MV-4-11 (cell line): Measurements from ENCODE around the gene TAF1C.
"Not testable (repeated sequence)": the region's sequence is repeated elsewhere in the genome, so short reads cannot be mapped to it uniquely, and the experiment has no call there.

Experiments
- DNase-seq: peaks from one replicate; lab custom pipeline; 2025; lab: John Stamatoyannopoulos, UW

TAF1C gene, protein sequence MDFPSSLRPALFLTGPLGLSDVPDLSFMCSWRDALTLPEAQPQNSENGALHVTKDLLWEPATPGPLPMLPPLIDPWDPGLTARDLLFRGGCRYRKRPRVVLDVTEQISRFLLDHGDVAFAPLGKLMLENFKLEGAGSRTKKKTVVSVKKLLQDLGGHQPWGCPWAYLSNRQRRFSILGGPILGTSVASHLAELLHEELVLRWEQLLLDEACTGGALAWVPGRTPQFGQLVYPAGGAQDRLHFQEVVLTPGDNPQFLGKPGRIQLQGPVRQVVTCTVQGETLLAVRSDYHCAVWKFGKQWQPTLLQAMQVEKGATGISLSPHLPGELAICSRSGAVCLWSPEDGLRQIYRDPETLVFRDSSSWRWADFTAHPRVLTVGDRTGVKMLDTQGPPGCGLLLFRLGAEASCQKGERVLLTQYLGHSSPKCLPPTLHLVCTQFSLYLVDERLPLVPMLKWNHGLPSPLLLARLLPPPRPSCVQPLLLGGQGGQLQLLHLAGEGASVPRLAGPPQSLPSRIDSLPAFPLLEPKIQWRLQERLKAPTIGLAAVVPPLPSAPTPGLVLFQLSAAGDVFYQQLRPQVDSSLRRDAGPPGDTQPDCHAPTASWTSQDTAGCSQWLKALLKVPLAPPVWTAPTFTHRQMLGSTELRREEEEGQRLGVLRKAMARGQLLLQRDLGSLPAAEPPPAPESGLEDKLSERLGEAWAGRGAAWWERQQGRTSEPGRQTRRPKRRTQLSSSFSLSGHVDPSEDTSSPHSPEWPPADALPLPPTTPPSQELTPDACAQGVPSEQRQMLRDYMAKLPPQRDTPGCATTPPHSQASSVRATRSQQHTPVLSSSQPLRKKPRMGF

DNA sequence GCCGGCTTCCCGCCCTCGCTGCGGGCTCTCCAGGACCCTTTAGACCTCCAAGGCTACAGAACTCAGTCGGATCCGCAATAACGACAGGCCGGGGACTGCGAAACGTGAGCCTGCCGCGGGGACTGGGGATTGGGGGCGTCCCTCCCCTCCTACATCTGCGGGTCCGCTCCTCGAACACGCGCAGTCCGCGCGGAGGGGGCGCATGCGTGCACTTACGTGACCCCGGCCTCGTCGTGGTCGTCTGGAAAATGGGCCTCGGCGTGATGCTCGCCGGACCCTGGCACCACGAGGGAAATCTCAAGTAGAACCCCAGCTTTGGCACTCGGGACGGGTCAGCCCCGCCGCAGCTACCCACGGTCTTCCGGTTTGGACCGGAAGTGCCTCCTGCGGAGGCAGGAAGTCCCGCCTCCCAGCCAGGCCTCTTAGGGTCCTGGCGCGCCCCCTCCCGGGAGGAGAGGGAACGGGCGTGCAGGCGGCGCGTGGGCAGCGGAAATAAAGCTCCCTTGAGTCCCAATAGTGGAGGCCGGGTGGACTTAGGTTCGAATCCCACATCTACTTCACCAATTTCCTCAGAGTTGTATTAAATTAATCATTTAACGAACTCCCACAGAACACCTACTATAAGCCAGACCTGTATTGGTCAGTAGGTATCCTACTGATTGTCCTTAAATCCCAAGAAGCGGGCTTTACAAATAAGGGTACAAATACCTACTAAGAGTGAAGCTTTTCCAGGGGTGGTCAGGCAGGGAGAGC, at the start of gene TAF1C:
TSS of gene TAF1C (minus strand) at position 373 of the 753 bp plus-strand sequence. CDS start 2,069 bp downstream, outside the sequence.
- DNase-seq = peak; percentile 91

- no peak for DNase-seq
These were observed 47.7 kb upstream of the TAF1C start for GRCh38 chr16:84234321-84235241.

DNA sequence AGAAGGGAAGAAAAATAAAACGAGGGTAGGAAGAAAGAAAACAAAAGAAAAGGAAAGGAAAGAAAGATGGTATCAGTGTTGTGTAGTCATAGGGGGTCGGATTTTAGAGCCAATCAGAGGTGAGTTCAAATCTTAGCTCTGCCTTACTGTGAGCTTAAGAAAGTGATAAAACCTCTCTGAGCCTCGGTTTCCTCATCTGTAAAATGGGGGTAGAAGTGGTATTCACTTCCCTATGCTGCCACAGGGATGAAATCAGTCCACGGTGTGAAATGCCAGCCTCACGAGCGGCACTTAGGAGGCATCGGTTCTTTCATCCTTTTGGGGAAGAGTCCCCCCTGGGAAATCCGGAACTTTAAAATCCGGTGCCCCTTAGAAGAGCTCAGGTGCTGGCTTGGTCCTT, 46.9 kb upstream of the TAF1C start:
- no peak for DNase-seq

DNA sequence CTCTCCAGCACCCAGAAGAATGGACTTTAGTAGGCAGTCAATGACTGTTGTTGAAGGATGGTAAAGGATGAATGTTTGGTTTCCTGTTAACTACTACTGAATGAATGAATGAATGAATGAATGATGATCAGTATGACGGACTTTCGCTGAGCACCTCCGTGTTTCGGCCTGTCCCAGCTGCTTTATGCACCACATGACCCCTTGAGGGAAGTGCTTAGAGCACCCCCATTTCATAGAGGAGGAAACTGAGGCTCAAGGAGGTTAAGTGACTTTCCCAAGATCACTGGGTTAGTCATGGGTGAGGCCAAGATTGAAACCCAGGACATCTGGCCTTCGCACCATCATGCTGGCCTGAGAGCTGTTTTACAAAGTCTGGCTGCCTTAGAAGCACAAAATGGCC, 46.1 kb upstream of the TAF1C start:
- DNase-seq = no peak

DNA sequence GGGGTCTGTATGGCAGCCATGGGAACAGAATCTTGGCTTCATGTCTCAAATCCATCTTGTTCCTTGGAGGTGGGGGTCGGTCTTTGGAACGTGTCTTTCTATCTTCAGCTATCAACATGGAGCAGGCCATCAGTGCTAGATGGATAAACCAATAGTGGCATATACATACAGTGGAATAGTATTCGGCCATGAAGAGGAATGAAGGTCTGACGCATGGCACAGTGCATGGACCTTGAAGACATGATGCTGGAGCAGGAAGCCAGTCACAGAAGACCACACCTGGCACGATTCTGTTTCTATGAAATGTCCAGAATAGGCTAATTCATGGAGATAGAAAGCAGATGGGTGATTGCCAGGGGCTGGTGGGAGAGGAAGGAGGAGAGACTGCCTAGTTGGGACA, 45.2 kb upstream of the TAF1C start:
- no peak for DNase-seq

- DNase-seq = no peak
These were observed 42.6 kb upstream of the TAF1C start for GRCh38 chr16:84229471-84229870.

- DNase-seq = peak; percentile 32
These were observed 41.5 kb upstream of the TAF1C start for GRCh38 chr16:84228256-84228838.

DNA sequence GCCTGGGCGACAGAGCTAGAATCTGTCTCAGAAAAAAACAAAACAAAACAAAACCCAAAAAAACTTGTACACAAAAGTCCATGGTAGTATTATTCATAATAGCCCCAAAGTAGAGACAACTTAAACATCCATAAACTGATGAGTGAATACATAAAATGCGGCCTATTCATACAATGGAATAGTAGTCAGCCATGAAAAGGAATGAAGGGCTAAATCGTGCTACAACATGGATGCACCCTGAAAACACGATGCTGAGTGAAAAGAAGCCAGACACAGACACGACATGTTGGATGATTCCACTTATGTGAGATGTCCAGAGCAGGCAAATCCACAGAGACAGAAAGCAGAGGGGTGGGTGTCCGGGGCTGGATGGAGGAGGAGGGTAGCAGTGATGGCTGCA, 40.7 kb upstream of the TAF1C start:
- DNase-seq = no peak

DNA sequence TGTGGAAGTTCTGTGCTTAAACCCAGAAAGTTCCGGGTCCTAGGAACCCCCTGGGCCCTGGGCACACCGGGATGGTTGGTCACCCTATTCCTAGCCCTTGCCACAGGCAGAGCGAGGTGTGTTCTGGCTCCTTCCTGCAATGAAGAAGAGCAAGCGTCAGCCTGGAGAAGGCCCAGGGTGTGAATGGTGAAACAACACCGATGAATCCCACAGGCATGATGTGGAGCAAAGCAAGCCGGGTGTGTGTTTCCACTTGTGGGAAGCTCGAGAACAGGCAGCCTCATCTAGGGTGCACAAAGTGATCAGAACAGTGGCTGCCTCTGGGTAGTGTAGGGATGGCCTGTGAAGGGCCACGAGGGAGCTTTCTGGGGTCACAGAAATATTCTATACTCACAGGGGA, 39.2 kb upstream of the TAF1C start:
- no peak for DNase-seq

GRCh38 chr16:84225571-84225970, 38.7 kb upstream of the TAF1C start:
- DNase-seq = no peak

DNA sequence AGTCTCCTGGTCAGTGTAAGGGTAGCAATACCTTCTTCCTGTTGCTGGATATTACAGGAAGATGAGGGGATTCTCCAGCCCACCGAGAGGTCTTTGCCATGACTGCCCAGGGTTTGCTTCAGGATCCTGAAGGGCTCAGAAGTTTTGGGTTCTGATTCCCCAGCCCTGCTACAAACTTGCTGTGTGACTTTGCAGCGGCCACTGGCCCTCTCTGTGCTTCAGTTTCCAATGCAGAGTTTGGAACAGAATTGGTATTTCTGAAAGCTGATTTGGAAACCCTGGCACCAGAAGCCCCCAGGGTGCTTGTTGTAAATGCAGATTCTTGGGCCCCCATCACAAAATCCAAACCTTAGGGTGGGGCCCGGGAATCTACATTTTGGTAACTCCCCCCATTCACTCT, 38.3 kb upstream of the TAF1C start:
- no peak for DNase-seq

DNA sequence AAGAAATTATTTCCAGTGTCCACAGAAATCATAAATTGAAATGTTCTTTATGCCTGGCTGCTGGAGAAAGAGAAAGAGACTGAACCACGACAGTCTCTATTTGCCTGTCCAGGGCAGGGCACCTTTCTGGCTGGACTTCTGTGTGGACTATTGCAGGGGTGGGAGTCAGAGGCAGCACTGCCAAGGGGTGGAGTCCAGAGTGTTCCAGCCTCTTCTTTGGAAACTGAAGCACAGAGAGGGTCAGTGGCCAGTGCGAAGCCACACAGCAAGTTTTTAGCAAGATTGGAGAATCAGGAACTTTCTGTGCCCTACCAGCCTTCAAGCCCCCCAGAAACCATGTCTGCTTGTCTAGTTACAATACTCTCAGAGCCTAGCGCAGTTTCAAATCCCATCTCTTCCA, 37.7 kb upstream of the TAF1C start:
- no peak for DNase-seq

DNA sequence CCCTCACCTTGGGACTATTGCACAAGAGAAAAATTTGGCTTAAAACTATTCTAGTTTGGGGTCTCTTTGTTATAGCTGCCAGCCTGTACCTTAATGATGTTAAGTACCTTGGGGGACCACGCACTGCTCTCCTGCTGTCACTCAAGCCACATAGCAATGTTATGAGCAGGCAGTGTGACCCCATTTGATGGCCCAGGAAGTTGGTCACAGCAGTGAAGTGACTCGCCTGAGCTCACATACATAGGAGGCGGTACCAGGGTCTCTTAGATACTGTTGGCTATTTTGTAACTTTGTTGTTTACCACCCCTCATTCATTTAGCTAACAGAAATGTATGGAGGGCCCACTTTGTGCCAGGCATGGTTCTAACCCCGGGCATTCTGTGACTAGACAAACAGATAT, 36.6 kb upstream of the TAF1C start:
- DNase-seq = no peak

DNA sequence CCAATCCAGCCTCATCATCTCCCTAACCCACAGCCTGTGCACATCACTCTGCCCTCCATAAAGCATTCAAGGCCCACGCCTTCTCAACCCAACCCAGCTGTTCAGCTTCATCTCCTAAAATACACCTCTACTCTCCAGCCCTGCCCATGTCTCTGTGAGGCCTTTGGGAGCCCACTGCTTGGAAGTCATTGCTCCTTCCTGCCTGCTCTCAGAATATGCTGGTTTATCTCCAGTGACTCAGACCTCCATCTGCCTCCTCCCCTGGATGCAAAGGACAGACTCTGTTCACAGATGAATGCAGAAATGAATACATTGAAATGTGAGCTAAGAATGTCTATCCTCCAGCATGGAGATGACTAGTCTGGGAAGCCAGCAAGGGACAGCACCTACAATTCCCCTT, 34.0 kb upstream of the TAF1C start:
- no peak for DNase-seq

GRCh38 chr16:84218956-84219355, 32.1 kb upstream of the TAF1C start:
- DNase-seq = no peak

- DNase-seq = no peak
These were observed 31.4 kb upstream of the TAF1C start for GRCh38 chr16:84218176-84218823.

DNA sequence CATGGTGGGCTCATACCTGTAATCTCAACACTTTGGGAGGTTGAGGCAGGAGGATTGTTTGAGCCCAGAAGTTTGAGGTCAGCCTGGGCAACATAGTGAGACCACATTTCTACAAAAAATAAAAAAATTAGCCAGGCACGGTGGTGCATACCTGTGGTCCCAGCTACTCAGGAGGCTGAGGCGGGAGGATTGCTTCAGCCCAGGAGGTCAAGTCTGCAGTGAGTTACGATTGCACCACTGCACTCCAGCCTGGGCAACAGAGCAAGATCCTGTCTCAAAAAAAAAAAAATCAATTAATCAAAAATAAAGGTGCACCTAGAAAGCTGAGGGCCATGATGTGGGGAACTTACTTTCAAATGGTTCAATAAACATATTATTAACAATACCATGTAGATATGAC, 29.3 kb upstream of the TAF1C start:
- DNase-seq = not testable (repeated sequence)

GRCh38 chr16:84215531-84215930, 28.7 kb upstream of the TAF1C start:
- DNase-seq = no peak

GRCh38 chr16:84214451-84215066, 27.7 kb upstream of the TAF1C start:
- no peak for DNase-seq

- no peak for DNase-seq
These were observed 25.8 kb upstream of the TAF1C start for GRCh38 chr16:84212631-84213030.
